ENCODE data around the gene FMNL2.

Gene FMNL2

GRCh38 chr2:152563764-152564163 is 228.8 kb downstream of the FMNL2 start:
- TF ChIP-seq CTCF (IDR thresholded peaks at IDR 0.05), result no peak
- H3K4me3 ChIP-seq (ENCODE audit: low read depth in 1 of 2, low read length in 1 of 2), result no peak overlapping the region
- no peaks in the 10 kb centered on the region for H3K36me3 ChIP-seq

GRCh38 chr2:152564754-152565551 is 230.0 kb downstream of the FMNL2 start:
- Histone ChIP-seq H3K4me3 (ENCODE audit: low read depth in 1 of 2, low read length in 1 of 2) (no peak overlapping the region), H3K9me3 (no peaks in the 10 kb centered on the region), H3K27me3 (no peaks in the 10 kb centered on the region), H3K4me1 (ENCODE audit: control insufficient read depth in 1 of 2, insufficient read depth in 1 of 2, low read depth in 1 of 2, low read length in 1 of 2) (no peaks in the 10 kb centered on the region), H3K36me3 (no peaks in the 10 kb centered on the region), H3K27ac (no peak overlapping the region)
- TF ChIP-seq CTCF (IDR thresholded peaks at IDR 0.05), result no peak

More at GRCh38 chr2:152563764-152564163, 228.8 kb downstream of the FMNL2 start:
- no peak overlapping the region for H3K27ac ChIP-seq
- H3K4me1 ChIP-seq (ENCODE audit: control insufficient read depth in 1 of 2, insufficient read depth in 1 of 2, low read depth in 1 of 2, low read length in 1 of 2), result no peaks in the 10 kb centered on the region
- no peaks in the 10 kb centered on the region for H3K27me3 ChIP-seq
- H3K9me3 ChIP-seq, result no peaks in the 10 kb centered on the region

- no peaks in the 10 kb centered on the region for H3K36me3 ChIP-seq
- no peak for TF ChIP-seq CTCF (IDR thresholded peaks at IDR 0.05)
These were observed 231.1 kb downstream of the FMNL2 start for GRCh38 chr2:152565884-152566727.

GRCh38 chr2:152566728-152567069 is 231.7 kb downstream of the FMNL2 start:
- H3K27ac ChIP-seq, result no peak overlapping the region
- no peak for TF ChIP-seq CTCF (IDR thresholded peaks at IDR 0.05)
- no peak overlapping the region for H3K4me3 ChIP-seq (ENCODE audit: low read depth in 1 of 2, low read length in 1 of 2)
- H3K27me3 ChIP-seq, result no peaks in the 10 kb centered on the region
- H3K36me3 ChIP-seq, result no peaks in the 10 kb centered on the region
- no peaks in the 10 kb centered on the region for H3K4me1 ChIP-seq (ENCODE audit: control insufficient read depth in 1 of 2, insufficient read depth in 1 of 2, low read depth in 1 of 2, low read length in 1 of 2)
- no peaks in the 10 kb centered on the region for H3K9me3 ChIP-seq

More at GRCh38 chr2:152565884-152566727, 231.1 kb downstream of the FMNL2 start:
- H3K27me3 ChIP-seq, result no peaks in the 10 kb centered on the region
- H3K4me3 ChIP-seq (ENCODE audit: low read depth in 1 of 2, low read length in 1 of 2), result no peak overlapping the region
- H3K27ac ChIP-seq, result no peak overlapping the region
- no peaks in the 10 kb centered on the region for H3K4me1 ChIP-seq (ENCODE audit: control insufficient read depth in 1 of 2, insufficient read depth in 1 of 2, low read depth in 1 of 2, low read length in 1 of 2)
- no peaks in the 10 kb centered on the region for H3K9me3 ChIP-seq

GRCh38 chr2:152568531-152568930 is 233.6 kb downstream of the FMNL2 start:
- TF ChIP-seq CTCF (IDR thresholded peaks at IDR 0.05), result no peak
- no peak overlapping the region for H3K27ac ChIP-seq

More at GRCh38 chr2:152568531-152568930, 233.6 kb downstream of the FMNL2 start:
- no peaks in the 10 kb centered on the region for H3K9me3 ChIP-seq
- no peaks in the 10 kb centered on the region for H3K27me3 ChIP-seq
- no peak overlapping the region for H3K4me3 ChIP-seq (ENCODE audit: low read depth in 1 of 2, low read length in 1 of 2)
- H3K4me1 ChIP-seq (ENCODE audit: control insufficient read depth in 1 of 2, insufficient read depth in 1 of 2, low read depth in 1 of 2, low read length in 1 of 2), result no peaks in the 10 kb centered on the region
- no peaks in the 10 kb centered on the region for H3K36me3 ChIP-seq

All from neutrophil (primary cell).